Hepatocyte (in vitro differentiated cells): ENCODE data around the gene PCYT2. TPM values are rescaled to one million over a fixed set of nuclear protein-coding genes. Genes with fewer than 3 reads are reported as not detected.

Experiments
- DNase-seq: peaks from one replicate; pipeline ENCODE4 v3.0.0-alpha.2; 2016; ENCODE audit warnings: low spot score
- H2AFZ ChIP-seq: fragments of 200-600 bp; sonication (generic); 2 replicates; pipeline ENCODE4 v1.6.0; 2016; ENCODE audit warnings: antibody characterized with exemption, mild to moderate bottlenecking
- H3K27ac ChIP-seq: fragments of 200-600 bp; sonication (generic); 2 replicates; pipeline ENCODE4 v1.5.1; 2016; ENCODE audit warnings: mild to moderate bottlenecking
- H3K27me3 ChIP-seq: fragments of 200-600 bp; sonication (generic); 2 replicates; pipeline ENCODE4 v1.6.1; 2016
- H3K36me3 ChIP-seq: fragments of 200-600 bp; sonication (generic); replicated peaks from 2 replicates; pipeline ENCODE4 v1.5.1; 2016; ENCODE audit warnings: low read depth; ENCODE audit not compliant: insufficient read depth
- H3K4me1 ChIP-seq: fragments of 200-600 bp; sonication (generic); 2 replicates; pipeline ENCODE4 v1.5.1; 2016; ENCODE audit warnings: mild to moderate bottlenecking, moderate library complexity; ENCODE audit not compliant: insufficient read depth
- H3K4me2 ChIP-seq: fragments of 200-600 bp; sonication (generic); 2 replicates; pipeline ENCODE4 v1.6.0; 2016
- H3K4me3 ChIP-seq: fragments of 200-600 bp; sonication (generic); 2 replicates; pipeline ENCODE4 v1.5.1; 2016; ENCODE audit warnings: mild to moderate bottlenecking
- H3K79me2 ChIP-seq: fragments of 200-600 bp; sonication (generic); 2 replicates; pipeline ENCODE4 v1.6.0; 2017; ENCODE audit warnings: mild to moderate bottlenecking
- H3K9me2 ChIP-seq: fragments of 200-600 bp; sonication (generic); replicated peaks from 2 replicates; pipeline ENCODE4 v1.6.0; 2017; ENCODE audit warnings: mild to moderate bottlenecking; ENCODE audit not compliant: insufficient read depth
- H3K9me3 ChIP-seq: fragments of 200-600 bp; sonication (generic); 2 replicates; pipeline ENCODE4 v1.5.1; 2016; ENCODE audit warnings: low read depth, mild to moderate bottlenecking
- H4K20me1 ChIP-seq: fragments of 200-600 bp; sonication (generic); 2 replicates; pipeline ENCODE4 v1.6.0; 2016; ENCODE audit warnings: mild to moderate bottlenecking; ENCODE audit not compliant: insufficient read depth, poor library complexity, severe bottlenecking
- EZH2 ChIP-seq: fragments of 200-600 bp; sonication (generic); IDR thresholded peaks from 2 replicates; pipeline ENCODE4 v1.6.1; 2016; ENCODE audit warnings: antibody characterized with exemption, mild to moderate bottlenecking, borderline replicate concordance
- EZH2phosphoT487 ChIP-seq: fragments of 200-600 bp; sonication (generic); IDR thresholded peaks from one replicate; pipeline ENCODE4 v1.6.1; 2018; ENCODE audit warnings: antibody characterized with exemption, mild to moderate bottlenecking, low read depth, moderate library complexity; ENCODE audit not compliant: unreplicated experiment, severe bottlenecking
- WGBS: methylation state at CpG from one replicate; pipeline ENCODE4 v1.1.6; 2016; ENCODE audit warnings: low lambda C conversion rate; ENCODE audit errors: missing lambda C conversion rate; 5-methylcytosine and 5-hydroxymethylcytosine counted together
- polyA plus RNA-seq: library from polyadenylated mRNA; unstranded; fragments of >200 nt; fragmentation: Nextera tagmentation; extraction: Ambion mirVana; gene quantifications from 2 replicates; pipeline ENCODE4 v1.2.1, GENCODE V29; 2016
- total RNA-seq: library from RNA; depleted of rRNA; stranded (reverse); fragments of >200 nt; gene quantifications from 2 replicates; pipeline ENCODE4 v1.2.3, GENCODE V29; 2014
- TF ChIP-seq, protein P1 (sequence below): fragments of 200-600 bp; sonication (generic); IDR thresholded peaks from 2 replicates; pipeline ENCODE4 v1.5.1; 2016; ENCODE audit warnings: antibody characterized with exemption, mild to moderate bottlenecking; ENCODE audit not compliant: poor library complexity

Gene PCYT2
- total and polyA plus RNA-seq, 2 experiments from 2014 or later, result 84.7 to 126 TPM

DNA sequence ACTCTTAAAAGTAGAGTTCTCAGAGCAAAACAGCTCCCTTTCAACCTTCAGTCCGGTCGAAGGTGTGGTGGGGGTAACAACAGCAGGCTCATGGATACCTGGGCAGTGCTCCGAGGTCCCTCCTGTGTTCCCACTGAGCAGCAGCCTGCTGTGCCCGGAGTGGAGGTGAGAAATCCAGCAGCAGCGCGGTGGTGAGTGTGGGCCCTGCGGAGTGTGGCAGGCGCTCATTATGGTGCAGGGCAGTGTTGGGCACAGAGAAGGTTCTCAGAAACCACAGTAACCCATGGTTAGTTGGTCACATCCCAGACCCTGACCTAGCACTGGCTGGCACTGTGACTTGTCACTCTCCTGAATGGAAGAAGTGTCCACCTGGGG, 45.9 kb downstream of the PCYT2 start:
- H3K27ac ChIP-seq, result no peak overlapping the region
- no peaks in the 10 kb centered on the region for H3K9me3 ChIP-seq
- peaks cover 56% of the 10 kb centered on the region for H3K4me1 ChIP-seq
- H3K9me2 ChIP-seq, result no peaks in the 10 kb centered on the region
- TF ChIP-seq, protein P1, sequence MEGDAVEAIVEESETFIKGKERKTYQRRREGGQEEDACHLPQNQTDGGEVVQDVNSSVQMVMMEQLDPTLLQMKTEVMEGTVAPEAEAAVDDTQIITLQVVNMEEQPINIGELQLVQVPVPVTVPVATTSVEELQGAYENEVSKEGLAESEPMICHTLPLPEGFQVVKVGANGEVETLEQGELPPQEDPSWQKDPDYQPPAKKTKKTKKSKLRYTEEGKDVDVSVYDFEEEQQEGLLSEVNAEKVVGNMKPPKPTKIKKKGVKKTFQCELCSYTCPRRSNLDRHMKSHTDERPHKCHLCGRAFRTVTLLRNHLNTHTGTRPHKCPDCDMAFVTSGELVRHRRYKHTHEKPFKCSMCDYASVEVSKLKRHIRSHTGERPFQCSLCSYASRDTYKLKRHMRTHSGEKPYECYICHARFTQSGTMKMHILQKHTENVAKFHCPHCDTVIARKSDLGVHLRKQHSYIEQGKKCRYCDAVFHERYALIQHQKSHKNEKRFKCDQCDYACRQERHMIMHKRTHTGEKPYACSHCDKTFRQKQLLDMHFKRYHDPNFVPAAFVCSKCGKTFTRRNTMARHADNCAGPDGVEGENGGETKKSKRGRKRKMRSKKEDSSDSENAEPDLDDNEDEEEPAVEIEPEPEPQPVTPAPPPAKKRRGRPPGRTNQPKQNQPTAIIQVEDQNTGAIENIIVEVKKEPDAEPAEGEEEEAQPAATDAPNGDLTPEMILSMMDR, result no peak
- TF ChIP-seq EZH2, result no peak
- TF ChIP-seq EZH2phosphoT487, result no peak
- WGBS, result 94% methylated on average over 8 of the region's 8 CpGs
- no peaks in the 10 kb centered on the region for H3K27me3 ChIP-seq
- H3K36me3 ChIP-seq, result no peaks in the 10 kb centered on the region
- no peak overlapping the region for H2AFZ ChIP-seq
- peaks cover 58% of the 10 kb centered on the region for H3K79me2 ChIP-seq
- peaks cover 28% of the 10 kb centered on the region for H4K20me1 ChIP-seq
- no peak for DNase-seq
- H3K4me2 ChIP-seq, result no peak overlapping the region
- H3K4me3 ChIP-seq, result no peak overlapping the region

DNA sequence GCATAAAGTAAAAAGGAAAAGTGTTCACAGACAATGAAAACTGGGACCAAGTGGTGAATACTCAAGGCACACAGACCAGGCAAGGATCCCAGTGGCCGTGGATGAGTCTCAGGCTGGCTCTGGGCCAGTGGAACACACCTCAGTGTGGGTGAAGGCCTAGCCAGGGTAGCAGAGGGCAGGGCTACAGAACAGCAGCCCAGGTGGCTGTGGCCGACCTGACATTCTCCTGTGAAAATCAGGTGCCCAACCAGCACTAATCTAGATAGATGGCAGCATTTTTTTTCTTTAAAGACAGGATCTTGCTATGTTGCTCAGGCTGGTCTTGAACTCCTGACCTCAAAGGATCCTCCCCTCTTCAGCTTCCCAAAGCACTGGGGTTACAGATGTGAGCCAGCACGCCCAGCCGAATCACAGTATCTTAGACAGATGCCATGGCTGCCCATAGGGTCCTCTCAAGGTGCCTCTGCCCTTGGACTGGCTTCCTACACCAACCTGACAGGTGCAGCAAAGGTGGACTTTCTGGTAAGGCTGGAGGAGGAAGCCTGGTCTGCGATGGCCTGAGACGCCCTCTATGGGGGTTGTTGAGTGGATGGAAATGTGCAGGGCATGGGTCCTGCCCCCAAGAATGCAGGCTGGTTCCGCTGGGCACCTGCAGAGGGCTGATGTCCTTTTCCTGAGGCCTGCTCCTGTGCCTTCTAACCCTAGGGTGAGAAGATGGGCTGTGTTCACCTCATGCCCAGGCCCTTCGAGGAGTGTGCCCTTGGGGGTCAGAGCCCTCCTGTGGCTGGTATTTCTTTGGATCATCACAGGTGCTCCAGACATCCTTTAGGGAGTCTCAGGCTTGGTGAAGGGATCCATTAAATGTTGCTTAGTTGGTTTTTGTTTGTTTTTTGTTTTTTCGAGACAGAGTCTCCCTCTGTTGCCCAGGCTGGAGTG, 47.1 kb downstream of the PCYT2 start:
- H3K9me2 ChIP-seq, result no peaks in the 10 kb centered on the region
- H3K4me1 ChIP-seq, result peaks cover 48% of the 10 kb centered on the region
- no peak for TF ChIP-seq EZH2phosphoT487
- TF ChIP-seq, protein P1, result no peak
- no peak overlapping the region for H3K4me3 ChIP-seq
- H4K20me1 ChIP-seq, result peaks cover 25% of the 10 kb centered on the region
- 89% methylated on average over 9 of the region's 9 CpGs for WGBS
- H3K79me2 ChIP-seq, result peaks cover 59% of the 10 kb centered on the region
- no peaks in the 10 kb centered on the region for H3K36me3 ChIP-seq
- DNase-seq, result no peak
- no peak overlapping the region for H3K27ac ChIP-seq
- no peaks in the 10 kb centered on the region for H3K9me3 ChIP-seq
- H2AFZ ChIP-seq, result no peak overlapping the region
- no peaks in the 10 kb centered on the region for H3K27me3 ChIP-seq
- no peak overlapping the region for H3K4me2 ChIP-seq

DNA sequence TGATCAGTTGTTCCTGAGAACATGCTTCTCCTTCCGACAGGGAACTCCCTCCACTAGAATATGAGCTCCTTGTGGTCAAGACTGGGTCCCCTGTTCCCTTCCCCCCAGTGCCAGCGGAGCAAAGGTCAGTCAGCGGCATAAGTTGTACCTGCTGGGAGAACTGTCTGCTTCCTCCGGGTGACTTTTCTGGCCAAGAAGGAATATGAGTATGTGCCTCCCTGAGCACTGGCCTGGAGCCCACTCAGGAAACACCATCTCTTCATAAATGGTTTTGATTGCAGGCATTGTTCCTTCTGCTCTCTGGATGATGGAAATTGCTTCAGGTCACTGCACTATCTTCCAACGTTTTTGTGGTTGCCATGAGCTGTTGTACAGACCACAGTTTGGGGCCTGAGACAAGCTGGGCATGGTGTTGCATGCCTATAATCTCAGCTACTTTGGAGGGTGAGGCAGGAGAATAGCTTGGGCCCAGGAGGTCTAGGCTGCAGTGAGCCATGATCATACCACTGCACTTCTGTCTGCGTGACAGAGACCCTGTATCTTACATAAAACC, 48.0 kb downstream of the PCYT2 start:
- no peaks in the 10 kb centered on the region for H3K36me3 ChIP-seq
- H3K4me3 ChIP-seq, result no peak overlapping the region
- TF ChIP-seq EZH2, result no peak
- TF ChIP-seq, protein P1, result no peak
- no peak for TF ChIP-seq EZH2phosphoT487
- peak overlapping the region; percentile 96 for H3K4me2 ChIP-seq
- no peak overlapping the region for H2AFZ ChIP-seq
- peaks cover 48% of the 10 kb centered on the region for H3K4me1 ChIP-seq
- WGBS, result 93% methylated on average over 6 of the region's 6 CpGs
- H3K9me2 ChIP-seq, result no peaks in the 10 kb centered on the region
- H3K27ac ChIP-seq, result peak overlapping the region; percentile 26
- H4K20me1 ChIP-seq, result peaks cover 25% of the 10 kb centered on the region
- H3K27me3 ChIP-seq, result no peaks in the 10 kb centered on the region
- DNase-seq, result no peak
- peaks cover 68% of the 10 kb centered on the region for H3K79me2 ChIP-seq
- no peaks in the 10 kb centered on the region for H3K9me3 ChIP-seq
